K562 (cell line): ENCODE results near the gene COQ3. TPM values are rescaled to one million over a fixed set of nuclear protein-coding genes. Genes with fewer than 3 reads are reported as not detected.

Experiments
- ATAC-seq: fragments of 200-7000 bp; cut with Tn5 transposase; 3 replicates; pipeline ENCODE4 v1.9.1; 2020; ENCODE audit warnings: moderate library complexity
- BruUV-seq: library from RNA; stranded (reverse); fragments of 400-500 nt; replicated peaks from 2 replicates; lab custom pipeline; 2021; lab: Mats Ljungman, UMichigan
- CTCF ChIA-PET: fragments of 300-600 bp; formaldehyde crosslinking; extraction: SDS; loops from one replicate; lab custom pipeline; 2021; ENCODE audit warnings: low intra/inter-chr PET ratio; lab: Yijun Ruan, JAX
- POLR2A ChIA-PET: fragments of 300-600, 350-650 bp; sonication (Branson Sonifier 250); formaldehyde crosslinking; extraction: SDS; loops from one replicate; lab custom pipeline; 2021; ENCODE audit warnings: antibody characterized with exemption, inconsistent platforms; lab: Yijun Ruan, JAX
- DNase-seq, 4 experiments: peaks; one replicate each; pipeline versions ENCODE4 v3.0.0 to v3.0.0-alpha.2; 2011 to 2018; ENCODE audit warnings: low spot score in 3 of 4, mixed read lengths in 3 of 4; ENCODE audit errors: extremely low read depth in 1 of 4
- FAIRE-seq: peaks from 2 replicates; lab custom pipeline; 2011; peaks lifted over from hg19 to GRCh38; lab: Jason Lieb, UNC
- H2AFZ ChIP-seq: 2 replicates; pipeline ENCODE4 v1.6.0; 2011; ENCODE audit warnings: low read depth, low read length, control low read depth, inconsistent platforms
- H3K27ac ChIP-seq: fragments of 200-600 bp; 3 replicates; pipeline ENCODE4 v1.8.0; 2011; ENCODE audit warnings: low read depth, mild to moderate bottlenecking, control low read depth, inconsistent platforms, low read length, moderate library complexity, mixed read lengths; ENCODE audit errors: extremely low read depth
- H3K27me3 ChIP-seq, 2 experiments: fragments of 300-600 bp in 1 of 2; 2 replicates in 1 of 2; 3 replicates in 1 of 2; pipeline versions ENCODE4 v1.6.0 to v1.8.0; 2011; ENCODE audit warnings: inconsistent platforms in 2 of 2, low read length in 2 of 2, mild to moderate bottlenecking in 1 of 2, mixed read lengths in 1 of 2, moderate library complexity in 1 of 2; ENCODE audit not compliant: control insufficient read depth in 2 of 2, insufficient read depth in 2 of 2
- H3K36me3 ChIP-seq: fragments of 300-600 bp; 3 replicates; pipeline ENCODE4 v1.8.0; 2011; ENCODE audit warnings: mild to moderate bottlenecking, low read length, inconsistent platforms; ENCODE audit not compliant: control insufficient read depth, insufficient read depth
- H3K4me1 ChIP-seq, 2 experiments: fragments of 200-600 bp in 1 of 2; replicated peaks in 1 of 2; 2 replicates in 1 of 2; 3 replicates in 1 of 2; pipeline versions ENCODE4 v1.5.1 to v1.8.0; 2011; ENCODE audit warnings: inconsistent platforms in 2 of 2, low read length in 2 of 2, mild to moderate bottlenecking in 1 of 2, mixed read lengths in 1 of 2, moderate library complexity in 1 of 2; ENCODE audit not compliant: control insufficient read depth in 2 of 2, insufficient read depth in 2 of 2
- H3K4me2 ChIP-seq: 2 replicates; pipeline ENCODE4 v1.6.1; 2011; ENCODE audit warnings: low read length, control low read depth, inconsistent platforms, mixed read lengths; ENCODE audit not compliant: insufficient read depth
- H3K4me3 ChIP-seq: fragments of 200-600 bp; sonication (generic), shearing (Covaris generic); 2 replicates; pipeline ENCODE4 v1.5.1; 2016; ENCODE audit warnings: control low read depth, inconsistent platforms
- H3K79me2 ChIP-seq: fragments of 200-600 bp; 3 replicates; pipeline ENCODE4 v1.8.0; 2011; ENCODE audit warnings: low read length, inconsistent platforms; ENCODE audit not compliant: control insufficient read depth, insufficient read depth
- H3K9ac ChIP-seq, 2 experiments: 2 replicates each; pipeline versions ENCODE4 v1.6.0 to v1.6.1; 2011; ENCODE audit warnings: low read depth in 2 of 2, low read length in 2 of 2, control low read depth in 1 of 2, inconsistent platforms in 1 of 2, mild to moderate bottlenecking in 1 of 2, mixed read lengths in 1 of 2; ENCODE audit not compliant: insufficient read depth in 1 of 2
- H3K9me1 ChIP-seq: one replicate; pipeline ENCODE4 v1.6.0; 2011; ENCODE audit warnings: inconsistent platforms, mild to moderate bottlenecking, low read length, moderate library complexity; ENCODE audit not compliant: control insufficient read depth, insufficient read depth
- H3K9me3 ChIP-seq: replicated peaks from 2 replicates; pipeline ENCODE4 v1.5.1; 2011; ENCODE audit warnings: low read depth, low read length, inconsistent platforms; ENCODE audit not compliant: control insufficient read depth, insufficient read depth
- H4K20me1 ChIP-seq: replicated peaks from 2 replicates; pipeline ENCODE4 v1.6.1; 2011; ENCODE audit warnings: low read length, inconsistent platforms, mixed read lengths; ENCODE audit not compliant: control insufficient read depth, insufficient read depth
- CREM ChIP-seq: IDR thresholded peaks from 2 replicates; pipeline ENCODE4 v1.6.1; 2014; ENCODE audit warnings: antibody characterized with exemption, low read depth
- CSDE1 ChIP-seq, 2 experiments: fragments of 450-650 bp; IDR thresholded peaks; 2 replicates each; pipeline ENCODE4 v1.6.1; 2016; ENCODE audit warnings: mild to moderate bottlenecking in 1 of 2
- PYGO2 ChIP-seq: fragments of 450-650 bp; IDR thresholded peaks from 2 replicates; pipeline ENCODE4 v1.6.1; 2016; ENCODE audit warnings: mild to moderate bottlenecking, missing genetic modification characterization, moderate library complexity, missing compliant biosample characterization
- SP1 ChIP-seq: sonication (generic); formaldehyde crosslinking; IDR thresholded peaks from 2 replicates; pipeline ENCODE4 v1.8.1; 2022; ENCODE audit warnings: mild to moderate bottlenecking, missing genetic modification reagents
- ZNF121 ChIP-seq: sonication (generic); formaldehyde crosslinking; conservative IDR thresholded peaks from 2 replicates; pipeline ENCODE4 v1.8.0; 2022; ENCODE audit warnings: missing genetic modification reagents
- ZNF561 ChIP-seq: fragments of 450-650 bp; formaldehyde crosslinking; conservative IDR thresholded peaks from 2 replicates; pipeline ENCODE4 v1.4.0; 2020; ENCODE audit warnings: mild to moderate bottlenecking, moderate library complexity
- ZZZ3 ChIP-seq: fragments of 450-650 bp; IDR thresholded peaks from 2 replicates; pipeline ENCODE4 v1.6.1; 2016; ENCODE audit warnings: antibody characterized with exemption, mild to moderate bottlenecking, moderate library complexity
- WGBS: fragments of 100-300 bp; shearing (Covaris generic); methylation state at CpG from one replicate; pipeline ENCODE4 v1.1.6; 2016; ENCODE audit warnings: low coverage, mixed read lengths; ENCODE audit not compliant: insufficient coverage; ENCODE audit errors: missing lambda C conversion rate; 5-methylcytosine and 5-hydroxymethylcytosine counted together
- in situ Hi-C: fragments of 300-500 bp; cut with MboI; formaldehyde crosslinking; loops from 4 replicates; pipeline ENCODE4 v1.15.0; 2018; ENCODE audit warnings: inconsistent platforms, mixed read lengths
- intact Hi-C: fragments of 100-400 bp; cut with micrococcal nuclease; formaldehyde crosslinking; loops from 2 replicates; pipeline ENCODE4 v1.14.2; 2022
- polyA plus RNA-seq, 8 experiments: library from polyadenylated mRNA; depleted of rRNA in 4 of 8; stranded (reverse) in 5 of 8; unstranded in 3 of 8; fragments of >200 nt; fragmentation: Nextera tagmentation in 2 of 8; fragmentation: Illumina TruSeq in 1 of 8; extraction: Ambion mirVana in 2 of 8; extraction: Trizol in 1 of 8; gene quantifications; 2 replicates each; pipeline versions ENCODE4 v1.2.1 to v1.2.3, GENCODE V29; 2011 to 2014; ENCODE audit warnings: inconsistent platforms in 1 of 8, missing spikeins in 1 of 8
- total RNA-seq, 7 experiments: library from RNA; depleted of rRNA in 6 of 7; stranded (reverse); fragments of >200 nt in 6 of 7; fragmentation: Illumina TruSeq in 2 of 7; extraction: Trizol in 2 of 7; gene quantifications; 2 replicates each; pipeline versions ENCODE4 v1.2.1 to v1.2.3, GENCODE V29; 2011 to 2021; ENCODE audit warnings: low replicate concordance in 1 of 7
- TF ChIP-seq, protein P1 (sequence below): sonication (generic); formaldehyde crosslinking; IDR thresholded peaks from 2 replicates; pipeline ENCODE4 v1.8.0; 2022; ENCODE audit warnings: missing genetic modification reagents, mild to moderate bottlenecking, borderline replicate concordance
- TF ChIP-seq, protein P2 (sequence below), 2 experiments: fragments of 450-650 bp in 1 of 2; IDR thresholded peaks; 2 replicates each; pipeline ENCODE4 v1.6.1; 2011 to 2017; ENCODE audit warnings: low read depth in 2 of 2, antibody characterized with exemption in 1 of 2, borderline replicate concordance in 1 of 2, low read length in 1 of 2, mild to moderate bottlenecking in 1 of 2, mixed read lengths in 1 of 2; ENCODE audit not compliant: control insufficient read depth in 1 of 2

The COQ3 gene
- total and polyA plus RNA-seq, 9 of the 15 experiments (the other 6 are each of a cell fraction or from before 2014, with no cell fraction given): 16.9 to 137 (median 33.9) TPM

GRCh38 chr6:99412065-99412464, 18.1 kb upstream of the COQ3 start:
- POLR2A ChIA-PET: interaction anchor here (1.5 to 1.7 kb wide), 2 partner anchors 10 to 15 kb away, joined by 5 to 8 read pairs; no protein-coding TSS in a partner anchor
- CTCF ChIA-PET: no interaction called here
- 83% methylated on average over 1 of the region's 1 CpG for WGBS
- Histone ChIP-seq H4K20me1 (no peaks in the 10 kb centered on the region), H3K4me2 (no peak overlapping the region), H3K4me1 (no peaks in the 10 kb centered on the region), H3K36me3 (peaks cover 90% of the 10 kb centered on the region), H3K79me2 (peaks cover 67% of the 10 kb centered on the region), H3K9me1 (no peaks in the 10 kb centered on the region), H3K4me3 (no peak overlapping the region), H2AFZ (no peak overlapping the region), H3K27ac (no peak overlapping the region), H3K9ac (no peak overlapping the region), H3K27me3 (no peaks in the 10 kb centered on the region), H3K9me3 (no peaks in the 10 kb centered on the region)
- BruUV-seq: no TSS peak
- intact Hi-C loops: no loop called here
- ATAC-seq (no peak), DNase-seq (no peak), FAIRE-seq (no peak)
- in situ Hi-C loops: no loop called here
- TF ChIP-seq ZZZ3: no peak
- TF ChIP-seq PYGO2 (tag): no peak
- no peak for TF ChIP-seq CSDE1 (IDR thresholded peaks at IDR 0.05)
- TF ChIP-seq, protein P1, sequence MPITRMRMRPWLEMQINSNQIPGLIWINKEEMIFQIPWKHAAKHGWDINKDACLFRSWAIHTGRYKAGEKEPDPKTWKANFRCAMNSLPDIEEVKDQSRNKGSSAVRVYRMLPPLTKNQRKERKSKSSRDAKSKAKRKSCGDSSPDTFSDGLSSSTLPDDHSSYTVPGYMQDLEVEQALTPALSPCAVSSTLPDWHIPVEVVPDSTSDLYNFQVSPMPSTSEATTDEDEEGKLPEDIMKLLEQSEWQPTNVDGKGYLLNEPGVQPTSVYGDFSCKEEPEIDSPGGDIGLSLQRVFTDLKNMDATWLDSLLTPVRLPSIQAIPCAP (CRISPR knock-in tag): no peak
- no peak for TF ChIP-seq SP1
- no peak for TF ChIP-seq CREM
- no peak for TF ChIP-seq ZNF121 (CRISPR knock-in tag)
- no peak for TF ChIP-seq ZNF561
- TF ChIP-seq, protein P2, sequence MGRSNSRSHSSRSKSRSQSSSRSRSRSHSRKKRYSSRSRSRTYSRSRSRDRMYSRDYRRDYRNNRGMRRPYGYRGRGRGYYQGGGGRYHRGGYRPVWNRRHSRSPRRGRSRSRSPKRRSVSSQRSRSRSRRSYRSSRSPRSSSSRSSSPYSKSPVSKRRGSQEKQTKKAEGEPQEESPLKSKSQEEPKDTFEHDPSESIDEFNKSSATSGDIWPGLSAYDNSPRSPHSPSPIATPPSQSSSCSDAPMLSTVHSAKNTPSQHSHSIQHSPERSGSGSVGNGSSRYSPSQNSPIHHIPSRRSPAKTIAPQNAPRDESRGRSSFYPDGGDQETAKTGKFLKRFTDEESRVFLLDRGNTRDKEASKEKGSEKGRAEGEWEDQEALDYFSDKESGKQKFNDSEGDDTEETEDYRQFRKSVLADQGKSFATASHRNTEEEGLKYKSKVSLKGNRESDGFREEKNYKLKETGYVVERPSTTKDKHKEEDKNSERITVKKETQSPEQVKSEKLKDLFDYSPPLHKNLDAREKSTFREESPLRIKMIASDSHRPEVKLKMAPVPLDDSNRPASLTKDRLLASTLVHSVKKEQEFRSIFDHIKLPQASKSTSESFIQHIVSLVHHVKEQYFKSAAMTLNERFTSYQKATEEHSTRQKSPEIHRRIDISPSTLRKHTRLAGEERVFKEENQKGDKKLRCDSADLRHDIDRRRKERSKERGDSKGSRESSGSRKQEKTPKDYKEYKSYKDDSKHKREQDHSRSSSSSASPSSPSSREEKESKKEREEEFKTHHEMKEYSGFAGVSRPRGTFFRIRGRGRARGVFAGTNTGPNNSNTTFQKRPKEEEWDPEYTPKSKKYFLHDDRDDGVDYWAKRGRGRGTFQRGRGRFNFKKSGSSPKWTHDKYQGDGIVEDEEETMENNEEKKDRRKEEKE (IDR thresholded peaks at IDR 0.05; ENCODE audit: borderline replicate concordance in 1 of 2, control insufficient read depth in 1 of 2, low read depth in 2 of 2, low read length in 1 of 2): no peak
